Common myeloid progenitor, CD34-positive (primary cell): ENCODE data around the gene PLCZ1.
"Not testable (repeated sequence)": the region's sequence is repeated elsewhere in the genome, so short reads cannot be mapped to it uniquely, and the experiment has no call there.

Source experiments
- CTCF ChIA-PET: fragments of 350-600 bp; sonication (Branson Sonifier 250); formaldehyde crosslinking; loops from one replicate; lab custom pipeline; 2021; ENCODE audit warnings: antibody characterized with exemption; lab: Charles Lee
- POLR2A ChIA-PET: fragments of 350-600 bp; sonication (Branson Sonifier 250); formaldehyde crosslinking; loops from one replicate; lab custom pipeline; 2021; ENCODE audit warnings: antibody characterized with exemption; lab: Charles Lee
- DNase-seq, 3 donors: peaks; one replicate each; pipeline versions ENCODE4 v3.0.0 to v3.0.0-alpha.2; 2013
- H3K27ac ChIP-seq, 2 experiments: 1 replicate in 1 of 2; 2 replicates in 1 of 2; pipeline ENCODE4 v1.7.0; 2013; ENCODE audit warnings: inconsistent platforms in 2 of 2, low read length in 2 of 2, mild to moderate bottlenecking in 2 of 2, low read depth in 1 of 2, moderate library complexity in 1 of 2; ENCODE audit not compliant: severe bottlenecking in 2 of 2, insufficient read depth in 1 of 2, poor library complexity in 1 of 2
- H3K27me3 ChIP-seq, 5 experiments: replicated peaks in 2 of 5; 1 replicate in 3 of 5; 2 replicates in 2 of 5; pipeline versions ENCODE4 v1.6.1 to v1.7.0; 2013; ENCODE audit warnings: low read length in 4 of 5, mild to moderate bottlenecking in 2 of 5, moderate library complexity in 2 of 5, inconsistent platforms in 1 of 5; ENCODE audit not compliant: insufficient read depth in 5 of 5, control insufficient read depth in 4 of 5
- H3K36me3 ChIP-seq, 4 experiments: 1 replicate in 2 of 4; 2 replicates in 2 of 4; pipeline versions ENCODE4 v1.6.1 to v1.7.0; 2013; ENCODE audit warnings: low read length in 3 of 4, control low read depth in 1 of 4, mild to moderate bottlenecking in 1 of 4; ENCODE audit not compliant: control insufficient read depth in 4 of 4, insufficient read depth in 4 of 4
- H3K4me1 ChIP-seq, 4 experiments: 1 replicate in 3 of 4; 2 replicates in 1 of 4; pipeline versions ENCODE4 v1.6.1 to v1.7.1; 2013; ENCODE audit warnings: low read length in 3 of 4, mild to moderate bottlenecking in 3 of 4, control low read depth in 1 of 4, inconsistent platforms in 1 of 4, moderate library complexity in 1 of 4; ENCODE audit not compliant: control insufficient read depth in 4 of 4, insufficient read depth in 4 of 4; ENCODE audit errors: control extremely low read depth in 1 of 4
- H3K4me3 ChIP-seq, 7 experiments: 1 replicate in 4 of 7; 2 replicates in 3 of 7; pipeline versions ENCODE4 v1.5.1 to v1.7.0; 2013; ENCODE audit warnings: mild to moderate bottlenecking in 7 of 7, low read length in 6 of 7, moderate library complexity in 6 of 7, inconsistent platforms in 2 of 7, low read depth in 2 of 7, control low read depth in 1 of 7; ENCODE audit not compliant: insufficient read depth in 4 of 7, control insufficient read depth in 1 of 7; ENCODE audit errors: extremely low read depth in 1 of 7
- H3K9me3 ChIP-seq, 5 experiments: 1 replicate in 4 of 5; 2 replicates in 1 of 5; pipeline versions ENCODE4 v1.6.1 to v1.7.1; 2013; ENCODE audit warnings: low read length in 4 of 5, mild to moderate bottlenecking in 2 of 5, inconsistent platforms in 1 of 5, low read depth in 1 of 5, moderate library complexity in 1 of 5; ENCODE audit not compliant: control insufficient read depth in 4 of 5, insufficient read depth in 2 of 5; ENCODE audit errors: control extremely low read depth in 1 of 5
- WGBS: methylation state at CpG from one replicate; pipeline ENCODE4 v1.1.5; 2013; ENCODE audit not compliant: insufficient coverage; 5-methylcytosine and 5-hydroxymethylcytosine counted together

PLCZ1 gene

DNA sequence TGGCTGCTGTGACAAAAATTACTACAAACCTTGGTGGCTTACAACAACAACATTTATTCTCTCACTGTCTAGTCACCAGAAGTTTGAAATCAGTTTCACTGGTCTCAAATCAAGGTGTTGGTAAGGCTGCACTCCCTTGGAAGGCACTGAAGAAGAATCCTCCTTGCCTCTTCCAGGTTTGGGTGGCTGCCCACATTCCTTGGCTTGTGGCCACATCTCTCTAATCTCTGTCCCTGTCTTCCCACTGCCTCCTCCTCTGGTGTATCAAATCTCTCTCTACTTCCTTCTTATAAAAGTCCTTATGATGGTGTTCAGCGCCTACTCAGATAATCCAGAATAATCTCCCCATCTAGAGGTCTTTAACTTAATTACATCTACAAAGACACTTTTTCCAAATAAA is 31.0 kb downstream of the PLCZ1 start:
- CTCF ChIA-PET: no interaction called here
- 100% methylated on average over 1 of the region's 1 CpG for WGBS

GRCh38 chr12:18703911-18704310 is 33.9 kb downstream of the PLCZ1 start:
- no peaks in the 10 kb centered on the region for H3K36me3 ChIP-seq
- ChIA-PET POLR2A (no interaction called here), CTCF (no interaction called here)
- 87% methylated on average over 2 of the region's 2 CpGs for WGBS
- H3K27ac ChIP-seq: no peak overlapping the region
- no peaks in the 10 kb centered on the region for H3K4me1 ChIP-seq
- DNase-seq: no peak
- H3K4me3 ChIP-seq: no peak overlapping the region
- no peaks in the 10 kb centered on the region for H3K27me3 ChIP-seq
- peaks cover 0 to 5% (median 1%) of the 10 kb centered on the region in 5 experiments for H3K9me3 ChIP-seq

More for the DNA sequence above, 31.0 kb downstream of the PLCZ1 start:
- no peaks in the 10 kb centered on the region for H3K27me3 ChIP-seq
- no peak for DNase-seq
- H3K27ac ChIP-seq: no peak overlapping the region
- H3K4me3 ChIP-seq: no peak overlapping the region
- H3K9me3 ChIP-seq: peaks cover 0 to 7% (median 1%) of the 10 kb centered on the region in 5 experiments
- POLR2A ChIA-PET: no interaction called here
- no peaks in the 10 kb centered on the region for H3K36me3 ChIP-seq
- H3K4me1 ChIP-seq: no peaks in the 10 kb centered on the region

- H3K36me3 ChIP-seq: no peaks in the 10 kb centered on the region
- no peak overlapping the region for H3K27ac ChIP-seq
- no peak overlapping the region for H3K4me3 ChIP-seq
- DNase-seq: no peak
- H3K4me1 ChIP-seq: no peaks in the 10 kb centered on the region
- CTCF ChIA-PET: no interaction called here
- POLR2A ChIA-PET: no interaction called here
- no peaks in the 10 kb centered on the region for H3K27me3 ChIP-seq
- H3K9me3 ChIP-seq: peaks cover 0 to 5% (median 1%) of the 10 kb centered on the region in 5 experiments
- 100% methylated on average over 1 of the region's 2 CpGs for WGBS
Observed at GRCh38 chr12:18703321-18703720, 34.5 kb downstream of the PLCZ1 start.

DNA sequence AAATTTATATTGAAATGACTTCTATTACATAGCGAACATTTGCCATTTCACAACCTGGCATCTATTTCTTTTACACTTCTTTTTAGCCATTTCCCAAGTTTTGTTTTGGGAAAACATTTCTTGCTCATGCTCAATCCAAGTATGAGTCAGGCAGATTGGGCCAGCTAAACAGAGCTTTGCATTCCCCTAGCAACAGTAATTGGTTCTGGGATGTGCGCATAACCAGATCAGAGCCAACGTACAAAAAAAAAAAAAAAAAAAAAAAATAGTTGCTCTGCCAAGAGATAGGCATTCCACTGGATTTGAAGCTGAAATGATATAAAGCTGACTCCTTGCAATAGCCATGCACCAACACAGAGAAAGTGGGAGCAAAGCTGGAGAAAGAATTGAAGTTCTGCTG is 37.5 kb downstream of the PLCZ1 start:
- Histone ChIP-seq H3K4me1 (no peaks in the 10 kb centered on the region), H3K36me3 (no peaks in the 10 kb centered on the region), H3K4me3 (no peak overlapping the region), H3K9me3 (no peaks in the 10 kb centered on the region), H3K27me3 (no peaks in the 10 kb centered on the region), H3K27ac (no peak overlapping the region)
- POLR2A ChIA-PET: interaction anchor here (0.7 kb wide), 1 partner anchor 93 kb away, joined by 3 read pairs; no protein-coding TSS in a partner anchor
- CTCF ChIA-PET: no interaction called here
- DNase-seq: no peak
- no CpG with 5 or more reads among the region's 3 CpGs for WGBS

- Histone ChIP-seq H3K4me3 (no peak overlapping the region), H3K36me3 (no peaks in the 10 kb centered on the region), H3K27me3 (no peaks in the 10 kb centered on the region), H3K9me3 (no peaks in the 10 kb centered on the region), H3K4me1 (no peaks in the 10 kb centered on the region), H3K27ac (no peak overlapping the region)
- ChIA-PET POLR2A (no interaction called here), CTCF (no interaction called here)
- no peak for DNase-seq
Observed at GRCh38 chr12:18696971-18697602, 40.7 kb downstream of the PLCZ1 start.

GRCh38 chr12:18693986-18694385 is 43.8 kb downstream of the PLCZ1 start:
- H3K27me3 ChIP-seq, H3K4me3 ChIP-seq, H3K4me1 ChIP-seq, H3K36me3 ChIP-seq, H3K9me3 ChIP-seq, POLR2A ChIA-PET, H3K27ac ChIP-seq, CTCF ChIA-PET, DNase-seq: not testable (repeated sequence)
- WGBS: 100% methylated on average over 1 of the region's 5 CpGs

DNA sequence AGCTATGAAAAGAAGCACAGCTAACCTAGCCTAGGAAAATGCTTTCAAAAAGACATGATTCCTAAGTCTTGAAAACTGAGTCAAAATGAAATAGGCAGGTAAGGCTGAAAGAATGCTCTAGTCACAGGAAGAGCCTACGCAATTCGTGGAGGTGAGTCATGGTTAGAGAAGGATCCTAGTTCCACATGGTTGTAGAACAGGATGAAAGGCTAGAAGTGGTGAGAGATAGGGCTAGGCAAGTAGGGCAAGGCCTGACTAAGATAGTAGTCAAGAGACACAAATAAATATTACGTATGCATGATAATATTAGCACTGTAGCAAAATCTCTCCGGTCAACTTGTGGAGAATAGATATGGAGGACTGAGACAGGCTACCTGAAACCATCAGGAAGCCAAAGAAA is 47.2 kb downstream of the PLCZ1 start:
- H3K4me1 ChIP-seq: no peaks in the 10 kb centered on the region
- H3K4me3 ChIP-seq: no peak overlapping the region
- no peak overlapping the region for H3K27ac ChIP-seq
- DNase-seq: no peak
- ChIA-PET POLR2A (no interaction called here), CTCF (no interaction called here)
- H3K9me3 ChIP-seq: no peaks in the 10 kb centered on the region
- H3K27me3 ChIP-seq: no peaks in the 10 kb centered on the region
- no peaks in the 10 kb centered on the region for H3K36me3 ChIP-seq
- 96% methylated on average over 3 of the region's 4 CpGs for WGBS
